GM12878 (cell line): Measurements from ENCODE around the gene ITPKA. TPM values are rescaled to one million over a fixed set of nuclear protein-coding genes. Genes with fewer than 3 reads are reported as not detected.

Source experiments
- ATAC-seq: fragments of 200-7000 bp; cut with Tn5 transposase; 3 replicates; pipeline ENCODE4 v1.9.1; 2020; ENCODE audit warnings: mild to moderate bottlenecking, moderate library complexity
- BruUV-seq: library from RNA; stranded (reverse); fragments of 400-500 nt; replicated peaks from 2 replicates; lab custom pipeline; 2021; lab: Mats Ljungman, UMichigan
- CTCF ChIA-PET: fragments of 300-600 bp; sonication (Branson Sonifier 250); formaldehyde crosslinking; extraction: SDS; loops from one replicate; lab custom pipeline; 2021; ENCODE audit warnings: inconsistent platforms; lab: Yijun Ruan, JAX
- POLR2A ChIA-PET: fragments of 350-600 bp; formaldehyde crosslinking; extraction: SDS; loops from one replicate; lab custom pipeline; 2021; ENCODE audit warnings: inconsistent platforms; lab: Charles Lee
- RAD21 ChIA-PET: fragments of 300-600 bp; sonication (Branson Sonifier 250); formaldehyde crosslinking; loops from one replicate; lab custom pipeline; 2023; ENCODE audit warnings: antibody characterized with exemption; ENCODE audit not compliant: unreplicated experiment; lab: Charles Lee
- SMC1A ChIA-PET: fragments of 300-600 bp; sonication (Branson Sonifier 250); formaldehyde crosslinking; loops from one replicate; lab custom pipeline; 2023; ENCODE audit not compliant: unreplicated experiment, uncharacterized antibody; lab: Charles Lee
- DNase-seq: peaks from one replicate; pipeline ENCODE4 v3.0.0-alpha.2; 2011; ENCODE audit warnings: low read depth, low spot score
- FAIRE-seq: peaks from 3 replicates; lab custom pipeline; 2011; peaks lifted over from hg19 to GRCh38; lab: Jason Lieb, UNC
- H2AFZ ChIP-seq: 2 replicates; pipeline ENCODE4 v1.6.0; 2011; ENCODE audit warnings: low read depth, low read length, control low read depth; ENCODE audit not compliant: control insufficient read depth
- H3K27ac ChIP-seq: 2 replicates; pipeline ENCODE4 v1.5.1; 2011; ENCODE audit warnings: control low read depth; ENCODE audit not compliant: control insufficient read depth, insufficient read depth
- H3K27me3 ChIP-seq, 2 experiments: replicated peaks in 1 of 2; 2 replicates each; pipeline versions ENCODE4 v1.6.0 to v1.6.1; 2011; ENCODE audit warnings: low read length in 1 of 2; ENCODE audit not compliant: control insufficient read depth in 2 of 2, insufficient read depth in 2 of 2
- H3K36me3 ChIP-seq, 2 experiments: 2 replicates each; pipeline ENCODE4 v1.5.1; 2011; ENCODE audit warnings: low read length in 1 of 2; ENCODE audit not compliant: control insufficient read depth in 2 of 2, insufficient read depth in 2 of 2
- H3K4me1 ChIP-seq: 2 replicates; pipeline ENCODE4 v1.6.1; 2011; ENCODE audit warnings: mild to moderate bottlenecking, low read length, moderate library complexity, mixed read lengths; ENCODE audit not compliant: control insufficient read depth, insufficient read depth
- H3K4me2 ChIP-seq: 2 replicates; pipeline ENCODE4 v1.6.0; 2011; ENCODE audit warnings: control low read depth; ENCODE audit not compliant: control insufficient read depth, insufficient read depth
- H3K4me3 ChIP-seq: fragments of 200-600 bp; sonication (generic); 2 replicates; pipeline ENCODE4 v1.5.1; 2016
- H3K79me2 ChIP-seq: 2 replicates; pipeline ENCODE4 v1.6.0; 2011; ENCODE audit warnings: low read length; ENCODE audit not compliant: control insufficient read depth, insufficient read depth
- H3K9ac ChIP-seq: 2 replicates; pipeline ENCODE4 v1.8.0; 2011; ENCODE audit warnings: low read length, control low read depth, mixed read lengths; ENCODE audit not compliant: control insufficient read depth, insufficient read depth
- H3K9me3 ChIP-seq: replicated peaks from 3 replicates; pipeline ENCODE4 v1.5.1; 2011; ENCODE audit warnings: mild to moderate bottlenecking, low read length; ENCODE audit not compliant: control insufficient read depth, insufficient read depth
- H4K20me1 ChIP-seq: 2 replicates; pipeline ENCODE4 v1.6.0; 2011; ENCODE audit not compliant: control insufficient read depth, insufficient read depth
- CREB1 ChIP-seq: IDR thresholded peaks from 2 replicates; pipeline ENCODE4 v1.6.1; 2012; ENCODE audit warnings: low read depth, mild to moderate bottlenecking, inconsistent platforms
- DPF2 ChIP-seq: fragments of 450-650 bp; IDR thresholded peaks from 2 replicates; pipeline ENCODE4 v1.6.1; 2017; ENCODE audit warnings: mild to moderate bottlenecking
- ETV6 ChIP-seq, 2 experiments: fragments of 450-650 bp in 1 of 2; IDR thresholded peaks in 1 of 2; conservative IDR thresholded peaks in 1 of 2; 2 replicates each; pipeline ENCODE4 v1.6.1; 2014; ENCODE audit warnings: antibody characterized with exemption in 1 of 2, borderline replicate concordance in 1 of 2, low read depth in 1 of 2, mild to moderate bottlenecking in 1 of 2, moderate library complexity in 1 of 2
- HCFC1 ChIP-seq: fragments of 150-350 bp; IDR thresholded peaks from 2 replicates; pipeline ENCODE4 v1.6.1; 2014; ENCODE audit warnings: low read length
- MEF2B ChIP-seq: fragments of 450-650 bp; IDR thresholded peaks from 2 replicates; pipeline ENCODE4 v1.6.1; 2018; ENCODE audit warnings: mild to moderate bottlenecking, moderate library complexity; ENCODE audit not compliant: partially characterized antibody, poor library complexity, severe bottlenecking
- NR2C2 ChIP-seq: IDR thresholded peaks from 2 replicates; pipeline ENCODE4 v1.6.1; 2011; ENCODE audit warnings: borderline replicate concordance, low read depth; ENCODE audit not compliant: control insufficient read depth, insufficient read length
- POLR2AphosphoS2 ChIP-seq: IDR thresholded peaks from 2 replicates; pipeline ENCODE4 v1.6.1; 2011; ENCODE audit warnings: low read depth, mild to moderate bottlenecking, low read length, improper control_type of control experiment, moderate library complexity
- SP1 ChIP-seq: IDR thresholded peaks from one replicate; pipeline ENCODE4 v1.6.1; 2011; ENCODE audit warnings: low read depth, low read length
- SREBF2 ChIP-seq: IDR thresholded peaks from 2 replicates; pipeline ENCODE4 v1.6.1; 2012; ENCODE audit warnings: mild to moderate bottlenecking, low read length
- SUPT20H ChIP-seq: IDR thresholded peaks from 2 replicates; pipeline ENCODE4 v1.6.1; 2011; ENCODE audit warnings: low read depth, mild to moderate bottlenecking, low read length, moderate library complexity, borderline replicate concordance; ENCODE audit not compliant: control insufficient read depth
- SUZ12 ChIP-seq: fragments of 200-600 bp; sonication (generic); IDR thresholded peaks from one replicate; pipeline ENCODE4 v1.6.1; 2018; ENCODE audit warnings: antibody characterized with exemption, mild to moderate bottlenecking; ENCODE audit not compliant: unreplicated experiment
- USF1 ChIP-seq: IDR thresholded peaks from 2 replicates; pipeline ENCODE4 v1.6.1; 2011; ENCODE audit warnings: borderline replicate concordance, low read depth, mild to moderate bottlenecking, moderate library complexity, mixed read lengths, low read length; ENCODE audit not compliant: insufficient read depth; ENCODE audit errors: extremely low read length
- ZNF384 ChIP-seq: IDR thresholded peaks from 2 replicates; pipeline ENCODE4 v1.6.1; 2012; ENCODE audit warnings: low read depth, mild to moderate bottlenecking, low read length, improper control_type of control experiment, borderline replicate concordance
- WGBS: methylation state at CpG from one replicate; pipeline ENCODE4 v1.1.6; 2016; ENCODE audit warnings: low lambda C conversion rate; ENCODE audit not compliant: insufficient replicate concordance, insufficient coverage; ENCODE audit errors: missing lambda C conversion rate; 5-methylcytosine and 5-hydroxymethylcytosine counted together
- in situ Hi-C: fragments of 300-500 bp; cut with MboI; formaldehyde crosslinking; loops from 9 replicates; pipeline ENCODE4 v1.14.3; 2018; ENCODE audit warnings: mixed read lengths
- intact Hi-C: fragments of 100-400 bp; cut with micrococcal nuclease; formaldehyde crosslinking; loops from one replicate; pipeline ENCODE4 v1.14.2; 2022; ENCODE audit not compliant: unreplicated experiment
- polyA plus RNA-seq, 11 experiments: library from polyadenylated mRNA; depleted of rRNA in 4 of 11; unstranded in 6 of 11; stranded (reverse) in 5 of 11; fragments of >200 nt; fragmentation: Nextera tagmentation in 4 of 11; fragmentation: Illumina TruSeq in 1 of 11; extraction: Ambion mirVana in 4 of 11; extraction: Trizol in 1 of 11; gene quantifications; 1 replicate in 1 of 11; 2 replicates in 10 of 11; pipeline versions ENCODE4 v1.2.1 to v1.2.3, GENCODE V29; 2011 to 2016; ENCODE audit warnings: inconsistent platforms in 2 of 11, missing spikeins in 2 of 11, low read depth in 1 of 11
- total RNA-seq, 4 experiments: library from RNA; depleted of rRNA in 3 of 4; stranded (reverse); fragments of >200 nt in 3 of 4; fragmentation: Illumina TruSeq in 1 of 4; extraction: Trizol in 1 of 4; gene quantifications; 2 replicates each; pipeline versions ENCODE4 v1.2.1 to v1.2.3, GENCODE V29; 2013 to 2021

ITPKA gene
- total and polyA plus RNA-seq, 10 of the 15 experiments (the other 5 are each of a cell fraction or from before 2014, with no cell fraction given) = 0.04 to 1.5 (median 0.49) TPM; not detected in 1

- TF ChIP-seq USF1 (no peak), SUPT20H (no peak)
- TF ChIP-seq, all 136 proteins: peak for 0
Observed at GRCh38 chr15:41517895-41518449, 24.3 kb downstream of the ITPKA start (continued).

GRCh38 chr15:41520636-41521035 lies 27.0 kb downstream of the ITPKA start:
- no peak overlapping the region for H3K4me2 ChIP-seq
- CTCF ChIA-PET = no interaction called here
- H3K4me1 ChIP-seq = no peaks in the 10 kb centered on the region
- no peak for DNase-seq
- H3K27me3 ChIP-seq = no peaks in the 10 kb centered on the region
- H3K9ac ChIP-seq = no peak overlapping the region
- no TSS peak for BruUV-seq
- no peaks in the 10 kb centered on the region for H3K79me2 ChIP-seq
- TF ChIP-seq DPF2 (no peak), SUZ12 (no peak), SREBF2 (no peak), MEF2B (no peak), NR2C2 (no peak), HCFC1 (no peak), SP1 (no peak), POLR2AphosphoS2 (no peak), CREB1 (no peak), ZNF384 (no peak), SUPT20H (no peak), ETV6 (conservative IDR thresholded peaks at IDR 0.05 in 1 of 2, IDR thresholded peaks at IDR 0.05 in 1 of 2; ENCODE audit: borderline replicate concordance in 1 of 2, low read depth in 1 of 2) (no peak)
- H4K20me1 ChIP-seq = no peaks in the 10 kb centered on the region
- SMC1A ChIA-PET = no interaction called here
- in situ Hi-C loops (no loop called here), intact Hi-C loops (no loop called here)
- H3K36me3 ChIP-seq = peaks cover 0 to 3% of the 10 kb centered on the region in 2 experiments; a peak in 1 of 4 replicates
- H2AFZ ChIP-seq = no peak overlapping the region
- RAD21 ChIA-PET = no interaction called here
- FAIRE-seq = no peak
- WGBS = 92% methylated on average over 17 of the region's 17 CpGs
- H3K9me3 ChIP-seq = no peaks in the 10 kb centered on the region
- no peak for ATAC-seq
- no peak overlapping the region for H3K4me3 ChIP-seq
- POLR2A ChIA-PET = no interaction called here
- no peak overlapping the region for H3K27ac ChIP-seq
